H1 (cell line): ENCODE data around the gene EEIG1. TPM values are rescaled to one million over a fixed set of nuclear protein-coding genes. Genes with fewer than 3 reads are reported as not detected.

ENCODE experiments used
- CEBPB ChIP-seq: IDR thresholded peaks from 2 replicates; pipeline ENCODE4 v1.6.1; 2012; ENCODE audit warnings: low read depth, low read length
- polyA plus RNA-seq, 7 experiments: library from polyadenylated mRNA; depleted of rRNA in 3 of 7; stranded (reverse) in 5 of 7; unstranded in 2 of 7; fragments of >200 nt in 5 of 7; fragments of 200-250 nt in 2 of 7; gene quantifications; 1 replicate in 5 of 7; 2 replicates in 1 of 7; 4 replicates in 1 of 7; pipeline versions ENCODE4 v1.2.1 to v1.2.3, GENCODE V29; 2011 to 2013; ENCODE audit warnings: missing spikeins in 2 of 7, mixed read lengths in 2 of 7
- total RNA-seq: library from RNA; stranded (reverse); fragmentation: NEBNext Ultra II Directional; extraction: Animal tissue kit (Norgen Biotek cat#: 25700); gene quantifications from 2 replicates; pipeline ENCODE4 v1.2.1, GENCODE V29; 2021

EEIG1 gene
- total and polyA plus RNA-seq, 2 of the 8 experiments (the other 6 are each of a cell fraction or from before 2014, with no cell fraction given) = 29.8 to 50.8 TPM

DNA sequence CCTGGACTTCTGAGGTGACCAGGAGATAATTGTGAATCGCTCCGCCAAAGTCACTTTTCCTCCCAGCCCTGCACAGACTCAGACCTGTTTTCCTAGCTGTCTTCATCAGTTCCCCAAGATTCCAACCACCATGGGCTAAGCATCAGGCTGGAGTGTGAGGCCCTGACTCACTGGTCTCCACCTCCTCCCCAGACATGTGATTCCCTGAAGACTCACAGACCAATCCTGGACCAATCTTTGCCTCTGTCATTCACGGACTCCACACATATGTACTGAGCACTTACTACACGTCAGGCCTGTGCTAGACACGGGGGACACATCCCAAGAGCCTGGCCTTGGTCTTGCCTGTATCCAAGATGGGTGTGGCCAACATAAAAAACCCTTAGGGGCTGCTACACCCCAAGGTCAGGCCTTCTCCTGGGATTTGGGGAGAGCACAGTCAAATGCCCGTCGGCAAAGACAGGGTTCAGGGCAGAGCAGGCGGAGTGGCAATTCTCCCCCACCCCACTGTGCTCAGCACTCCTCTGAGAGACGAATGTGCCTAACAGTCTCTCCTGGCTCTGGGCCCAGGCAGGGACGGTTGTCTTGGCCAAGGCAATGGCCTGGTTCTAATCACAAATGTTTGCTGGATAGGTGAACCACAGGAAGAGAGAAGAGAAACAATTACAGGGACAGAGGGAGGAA is 11.9 kb downstream of the EEIG1 start (continued):
- no peak for TF ChIP-seq CEBPB
